Mesodermal cell (in vitro differentiated cells): ENCODE data around the gene VASN.

ENCODE experiments used
- H3K27ac ChIP-seq: 2 replicates; pipeline ENCODE4 v1.7.0; 2013; ENCODE audit warnings: mild to moderate bottlenecking, low read depth, low read length, moderate library complexity; ENCODE audit not compliant: severe bottlenecking
- H3K36me3 ChIP-seq: 2 replicates; pipeline ENCODE4 v1.7.1; 2013; ENCODE audit warnings: mild to moderate bottlenecking, low read length, moderate library complexity; ENCODE audit not compliant: control insufficient read depth, insufficient read depth
- H3K4me1 ChIP-seq: one replicate; pipeline ENCODE4 v1.7.1; 2013; ENCODE audit warnings: mild to moderate bottlenecking, low read length; ENCODE audit not compliant: insufficient read depth, control insufficient read depth, poor library complexity, severe bottlenecking
- H3K4me3 ChIP-seq: 2 replicates; pipeline ENCODE4 v1.7.0; 2013; ENCODE audit warnings: low read length, control low read depth, mild to moderate bottlenecking; ENCODE audit not compliant: insufficient read depth, poor library complexity, severe bottlenecking; ENCODE audit errors: extremely low read depth
- H3K9me3 ChIP-seq: 2 replicates; pipeline ENCODE4 v1.7.1; 2013; ENCODE audit warnings: mild to moderate bottlenecking, low read length, moderate library complexity; ENCODE audit not compliant: control insufficient read depth
- WGBS, 2 experiments: methylation state at CpG; one replicate each; pipeline ENCODE4 v1.1.5; 2013; ENCODE audit warnings: missing lambda C conversion rate in 2 of 2; ENCODE audit not compliant: insufficient coverage in 2 of 2; 5-methylcytosine and 5-hydroxymethylcytosine counted together

VASN gene

GRCh38 chr16:4380119-4381063 is 8.7 kb downstream of the VASN start:
- peaks cover 26% of the 10 kb centered on the region for H3K36me3 ChIP-seq
- no peak overlapping the region for H3K4me3 ChIP-seq
- WGBS, 2 experiments = 89 to 90% methylated on average over 24 to 25 of the region's 26 CpGs
- peak overlapping the region; percentile 41 for H3K27ac ChIP-seq
- H3K9me3 ChIP-seq = no peaks in the 10 kb centered on the region
- H3K4me1 ChIP-seq = peaks cover 51% of the 10 kb centered on the region

- Histone ChIP-seq H3K4me3 (no peak overlapping the region), H3K36me3 (peaks cover 23% of the 10 kb centered on the region), H3K27ac (no peak overlapping the region), H3K9me3 (no peaks in the 10 kb centered on the region), H3K4me1 (peaks cover 48% of the 10 kb centered on the region)
- 96 to 98% methylated on average over 59 of the region's 59 CpGs for WGBS, 2 experiments
Observed at GRCh38 chr16:4381072-4381934, 9.7 kb downstream of the VASN start.

- Histone ChIP-seq H3K27ac (peak overlapping the region; percentile 23), H3K9me3 (no peaks in the 10 kb centered on the region), H3K36me3 (peaks cover 23% of the 10 kb centered on the region), H3K4me3 (no peak overlapping the region), H3K4me1 (peaks cover 49% of the 10 kb centered on the region)
- WGBS, 2 experiments = 98% methylated on average over 40 to 45 of the region's 55 CpGs
Observed at GRCh38 chr16:4381935-4382794, 10.5 kb downstream of the VASN start.

- no peaks in the 10 kb centered on the region for H3K9me3 ChIP-seq
- peaks cover 54% of the 10 kb centered on the region for H3K4me1 ChIP-seq
- peak overlapping the region; percentile 23 for H3K27ac ChIP-seq
- peaks cover 27% of the 10 kb centered on the region for H3K36me3 ChIP-seq
- 94 to 95% methylated on average over 16 to 19 of the region's 21 CpGs for WGBS, 2 experiments
- H3K4me3 ChIP-seq = no peak overlapping the region
Observed at GRCh38 chr16:4382795-4383357, 11.2 kb downstream of the VASN start.

- WGBS, 2 experiments = 93 to 98% methylated on average over 5 to 8 of the region's 12 CpGs
- H3K9me3 ChIP-seq = no peaks in the 10 kb centered on the region
- H3K36me3 ChIP-seq = peaks cover 29% of the 10 kb centered on the region
- H3K27ac ChIP-seq = peak overlapping the region; percentile 13
- peaks cover 58% of the 10 kb centered on the region for H3K4me1 ChIP-seq
- no peak overlapping the region for H3K4me3 ChIP-seq
Observed at GRCh38 chr16:4383591-4384444, 12.2 kb downstream of the VASN start.

- Histone ChIP-seq H3K36me3 (peaks cover 29% of the 10 kb centered on the region), H3K4me3 (no peak overlapping the region), H3K4me1 (peaks cover 63% of the 10 kb centered on the region), H3K27ac (peak overlapping the region; percentile 23), H3K9me3 (no peaks in the 10 kb centered on the region)
- WGBS, 2 experiments = 83 to 88% methylated on average over 19 to 20 of the region's 20 CpGs
Observed at GRCh38 chr16:4384509-4384942, 12.9 kb downstream of the VASN start.

- WGBS, 2 experiments = 86 to 88% methylated on average over 10 to 14 of the region's 20 CpGs
- peak overlapping the region; percentile 23 for H3K27ac ChIP-seq
- H3K9me3 ChIP-seq = no peaks in the 10 kb centered on the region
- peaks cover 63% of the 10 kb centered on the region for H3K4me1 ChIP-seq
- peaks cover 29% of the 10 kb centered on the region for H3K36me3 ChIP-seq
- H3K4me3 ChIP-seq = no peak overlapping the region
Observed at GRCh38 chr16:4385066-4385788, 13.6 kb downstream of the VASN start.

GRCh38 chr16:4385789-4386450 is 14.3 kb downstream of the VASN start:
- 94% methylated on average over 8 of the region's 11 CpGs for WGBS, 2 experiments
- Histone ChIP-seq H3K4me3 (no peak overlapping the region), H3K9me3 (no peaks in the 10 kb centered on the region), H3K4me1 (peaks cover 56% of the 10 kb centered on the region), H3K36me3 (peaks cover 28% of the 10 kb centered on the region), H3K27ac (peak overlapping the region; percentile 29)
